ENCODE results near the gene CDC42BPA. TPM values are rescaled to one million over a fixed set of nuclear protein-coding genes. Genes with fewer than 3 reads are reported as not detected.

Gene CDC42BPA
- total and polyA plus RNA-seq, 2 donors (not counting 3 experiments of a cell fraction or from before 2014, with no cell fraction given) = 26.1 to 92.6 TPM

DNA sequence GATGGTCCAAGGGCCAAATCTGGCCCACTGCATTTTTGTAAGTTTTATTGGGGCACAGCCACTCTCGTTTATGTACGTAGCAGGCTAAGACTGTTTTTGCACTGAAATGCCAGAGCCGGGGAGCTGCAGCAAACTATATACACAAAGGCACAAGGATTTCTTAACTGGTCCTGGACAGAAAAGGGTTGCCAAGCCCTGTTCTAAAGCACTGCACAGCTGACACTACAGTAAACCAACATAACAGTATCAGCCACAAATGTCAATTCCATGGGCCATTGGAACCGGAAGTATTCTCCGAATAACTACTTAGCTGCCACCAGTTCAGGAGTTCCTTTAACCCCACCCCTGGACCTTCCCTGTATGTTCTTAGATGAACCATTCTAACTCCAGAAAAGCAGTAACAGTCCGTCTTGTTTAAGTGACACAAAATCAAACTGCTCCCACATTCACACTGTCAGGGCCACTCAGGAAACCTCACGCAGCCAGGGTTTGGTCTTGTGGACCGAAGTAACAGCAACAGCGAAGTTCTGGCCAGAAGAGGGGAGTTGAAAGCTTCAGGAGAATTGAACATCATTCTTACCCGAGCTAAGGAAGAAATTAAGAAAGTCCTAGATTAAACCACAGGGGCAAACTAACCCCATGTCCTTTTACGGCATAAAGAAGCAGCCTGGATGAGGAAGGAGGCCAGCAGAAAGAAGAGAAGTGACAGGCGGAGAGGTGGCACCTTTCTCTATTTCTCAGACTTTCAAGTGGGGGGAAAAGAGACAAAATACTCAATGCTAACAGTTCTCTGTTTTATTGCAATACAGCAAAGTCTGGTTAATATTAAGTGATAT, 329.0 kb downstream of the CDC42BPA start:
- Histone ChIP-seq H3K9me1 (replicated peaks; ENCODE audit: control insufficient read depth, extremely low read depth, insufficient read depth, low read length) (no peaks in the 10 kb centered on the region), H3K79me2 (ENCODE audit: control insufficient read depth, insufficient read depth, low read length) (no peaks in the 10 kb centered on the region), H3K27ac (ENCODE audit: insufficient read depth, low read depth, low read length) (peak overlapping the region; percentile 23), H3K4me2 (ENCODE audit: insufficient read depth, low read length) (peak overlapping the region; percentile 40), H2AFZ (ENCODE audit: low read depth, low read length) (no peak overlapping the region), H3K9ac (replicated peaks; ENCODE audit: extremely low read depth, insufficient read depth, low read length) (no peak overlapping the region), H3K4me1 (ENCODE audit: control insufficient read depth, extremely low read depth, insufficient read depth, low read length) (peaks cover 23% of the 10 kb centered on the region), H3K4me3 (replicated peaks in 1 of 3; ENCODE audit: insufficient read depth in 1 of 3, low read depth in 1 of 3, low read length in 3 of 3) (no peak overlapping the region), H4K20me1 (replicated peaks; ENCODE audit: control insufficient read depth, extremely low read depth, insufficient read depth, low read length) (no peaks in the 10 kb centered on the region), H3K9me3 (replicated peaks; ENCODE audit: control insufficient read depth, insufficient read depth, low read length) (no peaks in the 10 kb centered on the region), H3K27me3 (ENCODE audit: control insufficient read depth in 2 of 2, insufficient read depth in 2 of 2, low read length in 2 of 2) (no peaks in the 10 kb centered on the region), H3K36me3 (ENCODE audit: control insufficient read depth in 2 of 2, extremely low read depth in 1 of 2, insufficient read depth in 2 of 2, low read length in 2 of 2) (peaks cover 5 to 20% of the 10 kb centered on the region in 2 experiments)
- dilution Hi-C loops (cut with MboI; ENCODE audit: extremely low pct_ligation_motif_present, low sequenced_read_pairs) = no loop called here
- DNase-seq (ENCODE audit: low read depth, low spot score) (no peak), FAIRE-seq (no peak)
- intact Hi-C loops (cut with micrococcal nuclease) = loop anchor here (5.0 kb wide), 1 partner anchor 52 kb away; no protein-coding TSS in a partner anchor
- POLR2A ChIA-PET = no interaction called here
- CTCF ChIA-PET = no interaction called here
- BruUV-seq (replicated peaks) = no TSS peak
- TF ChIP-seq EZH2 (IDR thresholded peaks at IDR 0.05; ENCODE audit: borderline replicate concordance, low read depth, low read length, severe bottlenecking) = no peak
- TF ChIP-seq GATA2 (IDR thresholded peaks at IDR 0.05; ENCODE audit: insufficient read depth, insufficient read length, low read depth, low read length) = no peak
- no peak for TF ChIP-seq POLR2AphosphoS5 (IDR thresholded peaks at IDR 0.05; ENCODE audit: insufficient read depth, low read depth, low read length)
- no peak for TF ChIP-seq FOS (IDR thresholded peaks at IDR 0.05; ENCODE audit: borderline replicate concordance, insufficient read depth, low read length)
- TF ChIP-seq, protein P1, sequence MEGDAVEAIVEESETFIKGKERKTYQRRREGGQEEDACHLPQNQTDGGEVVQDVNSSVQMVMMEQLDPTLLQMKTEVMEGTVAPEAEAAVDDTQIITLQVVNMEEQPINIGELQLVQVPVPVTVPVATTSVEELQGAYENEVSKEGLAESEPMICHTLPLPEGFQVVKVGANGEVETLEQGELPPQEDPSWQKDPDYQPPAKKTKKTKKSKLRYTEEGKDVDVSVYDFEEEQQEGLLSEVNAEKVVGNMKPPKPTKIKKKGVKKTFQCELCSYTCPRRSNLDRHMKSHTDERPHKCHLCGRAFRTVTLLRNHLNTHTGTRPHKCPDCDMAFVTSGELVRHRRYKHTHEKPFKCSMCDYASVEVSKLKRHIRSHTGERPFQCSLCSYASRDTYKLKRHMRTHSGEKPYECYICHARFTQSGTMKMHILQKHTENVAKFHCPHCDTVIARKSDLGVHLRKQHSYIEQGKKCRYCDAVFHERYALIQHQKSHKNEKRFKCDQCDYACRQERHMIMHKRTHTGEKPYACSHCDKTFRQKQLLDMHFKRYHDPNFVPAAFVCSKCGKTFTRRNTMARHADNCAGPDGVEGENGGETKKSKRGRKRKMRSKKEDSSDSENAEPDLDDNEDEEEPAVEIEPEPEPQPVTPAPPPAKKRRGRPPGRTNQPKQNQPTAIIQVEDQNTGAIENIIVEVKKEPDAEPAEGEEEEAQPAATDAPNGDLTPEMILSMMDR (IDR thresholded peaks at IDR 0.05; ENCODE audit: extremely low read depth in 1 of 2, insufficient read depth in 1 of 2, low read depth in 1 of 2, low read length in 2 of 2) = no peak
- no peak for TF ChIP-seq POLR2A (IDR thresholded peaks at IDR 0.05; ENCODE audit: low read depth, low read length)

All from endothelial cell of umbilical vein (primary cell).